Measurements from ENCODE around the gene USP12.

Gene USP12

GRCh38 chr13:27171244-27171826 is at the start of gene USP12:
USP12 (minus strand) TSS chr13:27171811; CDS start chr13:27171639, 172 bp downstream.
- TF ChIP-seq GATA2 (IDR thresholded peaks at IDR 0.05; ENCODE audit: low read depth, low read length) (no peak), GATA3 (IDR thresholded peaks at IDR 0.05; ENCODE audit: low read depth, low read length) (no peak)

- no peak for TF ChIP-seq GATA3 (IDR thresholded peaks at IDR 0.05; ENCODE audit: low read depth, low read length)
- TF ChIP-seq GATA2 (IDR thresholded peaks at IDR 0.05; ENCODE audit: low read depth, low read length) = no peak
Measured at GRCh38 chr13:27219611-27220010, 48.0 kb upstream of the USP12 start.

GRCh38 chr13:27211771-27212364 is 40.3 kb upstream of the USP12 start:
- TF ChIP-seq GATA3 (IDR thresholded peaks at IDR 0.05; ENCODE audit: low read depth, low read length) = no peak
- TF ChIP-seq GATA2 (IDR thresholded peaks at IDR 0.05; ENCODE audit: low read depth, low read length) = no peak

- TF ChIP-seq GATA3 (IDR thresholded peaks at IDR 0.05; ENCODE audit: low read depth, low read length) = no peak
- no peak for TF ChIP-seq GATA2 (IDR thresholded peaks at IDR 0.05; ENCODE audit: low read depth, low read length)
Measured at GRCh38 chr13:27211271-27211670, 39.7 kb upstream of the USP12 start.

- TF ChIP-seq GATA3 (IDR thresholded peaks at IDR 0.05; ENCODE audit: low read depth, low read length) = no peak
- TF ChIP-seq GATA2 (IDR thresholded peaks at IDR 0.05; ENCODE audit: low read depth, low read length) = no peak
Measured at GRCh38 chr13:27208514-27208913, 36.9 kb upstream of the USP12 start.

GRCh38 chr13:27203854-27204253 is 32.2 kb upstream of the USP12 start:
- TF ChIP-seq GATA2 (IDR thresholded peaks at IDR 0.05; ENCODE audit: low read depth, low read length) (no peak), GATA3 (IDR thresholded peaks at IDR 0.05; ENCODE audit: low read depth, low read length) (no peak)

- TF ChIP-seq GATA2 (IDR thresholded peaks at IDR 0.05; ENCODE audit: low read depth, low read length) (no peak), GATA3 (IDR thresholded peaks at IDR 0.05; ENCODE audit: low read depth, low read length) (no peak)
Measured at GRCh38 chr13:27203186-27203585, 31.6 kb upstream of the USP12 start.

GRCh38 chr13:27201661-27202060 is 30.1 kb upstream of the USP12 start:
- no peak for TF ChIP-seq GATA3 (IDR thresholded peaks at IDR 0.05; ENCODE audit: low read depth, low read length)
- no peak for TF ChIP-seq GATA2 (IDR thresholded peaks at IDR 0.05; ENCODE audit: low read depth, low read length)

- no peak for TF ChIP-seq GATA2 (IDR thresholded peaks at IDR 0.05; ENCODE audit: low read depth, low read length)
- no peak for TF ChIP-seq GATA3 (IDR thresholded peaks at IDR 0.05; ENCODE audit: low read depth, low read length)
Measured at GRCh38 chr13:27200413-27201070, 28.9 kb upstream of the USP12 start.

- no peak for TF ChIP-seq GATA3 (IDR thresholded peaks at IDR 0.05; ENCODE audit: low read depth, low read length)
- no peak for TF ChIP-seq GATA2 (IDR thresholded peaks at IDR 0.05; ENCODE audit: low read depth, low read length)
Measured at GRCh38 chr13:27199696-27200095, 28.1 kb upstream of the USP12 start.

GRCh38 chr13:27199211-27199610 is 27.6 kb upstream of the USP12 start:
- TF ChIP-seq GATA2 (IDR thresholded peaks at IDR 0.05; ENCODE audit: low read depth, low read length) (no peak), GATA3 (IDR thresholded peaks at IDR 0.05; ENCODE audit: low read depth, low read length) (no peak)

- TF ChIP-seq GATA2 (IDR thresholded peaks at IDR 0.05; ENCODE audit: low read depth, low read length) (no peak), GATA3 (IDR thresholded peaks at IDR 0.05; ENCODE audit: low read depth, low read length) (no peak)
Measured at GRCh38 chr13:27194895-27195764, 23.5 kb upstream of the USP12 start.

- TF ChIP-seq GATA3 (IDR thresholded peaks at IDR 0.05; ENCODE audit: low read depth, low read length) (no peak), GATA2 (IDR thresholded peaks at IDR 0.05; ENCODE audit: low read depth, low read length) (no peak)
Measured at GRCh38 chr13:27194209-27194608, 22.6 kb upstream of the USP12 start.

GRCh38 chr13:27193496-27193895 is 21.9 kb upstream of the USP12 start:
- TF ChIP-seq GATA3 (IDR thresholded peaks at IDR 0.05; ENCODE audit: low read depth, low read length) = no peak
